ENCODE data around the gene SEMA5B. TPM values are rescaled to one million over a fixed set of nuclear protein-coding genes. Genes with fewer than 3 reads are reported as not detected.

The SEMA5B gene
- total and polyA plus RNA-seq, 4 donors = 0.20 to 1.1 (median 0.23) TPM

GRCh38 chr3:123039178-123039577 is 11.6 kb upstream of the SEMA5B start:
- Histone ChIP-seq H3K36me3 (ENCODE audit: control insufficient read depth in 4 of 4, insufficient read depth in 3 of 4, low read depth in 1 of 4, low read length in 3 of 4) (no peaks in the 10 kb centered on the region), H3K9ac (ENCODE audit: low read depth in 1 of 2, low read length in 2 of 2) (no peak overlapping the region), H3K27ac (ENCODE audit: low read depth in 1 of 2, low read length in 2 of 2) (no peak overlapping the region), H3K27me3 (ENCODE audit: control insufficient read depth in 4 of 4, insufficient read depth in 4 of 4, low read length in 3 of 4) (no peaks in the 10 kb centered on the region), H3K9me3 (ENCODE audit: control insufficient read depth in 4 of 4, low read length in 3 of 4) (no peaks in the 10 kb centered on the region), H3K4me3 (ENCODE audit: low read depth in 1 of 3, low read length in 3 of 3) (no peak overlapping the region), H3K4me1 (ENCODE audit: control insufficient read depth in 4 of 4, insufficient read depth in 4 of 4, low read length in 3 of 4) (peaks cover 0 to 6% (median 3%) of the 10 kb centered on the region in 4 donors)
- WGBS = 66% methylated on average over 3 of the region's 3 CpGs
- DNase-seq (ENCODE audit: low spot score) = no peak
- TF ChIP-seq TAF1 (conservative IDR thresholded peaks at IDR 0.05) = no peak
- TF ChIP-seq, protein P1, sequence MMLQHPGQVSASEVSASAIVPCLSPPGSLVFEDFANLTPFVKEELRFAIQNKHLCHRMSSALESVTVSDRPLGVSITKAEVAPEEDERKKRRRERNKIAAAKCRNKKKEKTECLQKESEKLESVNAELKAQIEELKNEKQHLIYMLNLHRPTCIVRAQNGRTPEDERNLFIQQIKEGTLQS (IDR thresholded peaks at IDR 0.05) = no peak
- peak in 1 of 2 donors; percentile 35 for TF ChIP-seq RXRA (IDR thresholded peaks at IDR 0.05)
- TF ChIP-seq FOXA2 (IDR thresholded peaks at IDR 0.05) = no peak
- TF ChIP-seq NR2F2 (IDR thresholded peaks at IDR 0.05) = no peak
- peak in 1 of 2 donors; percentile 27 for TF ChIP-seq HNF4A (conservative IDR thresholded peaks at IDR 0.05)

GRCh38 chr3:123038751-123039150 is 11.2 kb upstream of the SEMA5B start:
- no peak for DNase-seq (ENCODE audit: low spot score)
- Histone ChIP-seq H3K27me3 (ENCODE audit: control insufficient read depth in 4 of 4, insufficient read depth in 4 of 4, low read length in 3 of 4) (no peaks in the 10 kb centered on the region), H3K27ac (ENCODE audit: low read depth in 1 of 2, low read length in 2 of 2) (no peak overlapping the region), H3K4me3 (ENCODE audit: low read depth in 1 of 3, low read length in 3 of 3) (no peak overlapping the region), H3K9me3 (ENCODE audit: control insufficient read depth in 4 of 4, low read length in 3 of 4) (no peaks in the 10 kb centered on the region), H3K36me3 (ENCODE audit: control insufficient read depth in 4 of 4, insufficient read depth in 3 of 4, low read depth in 1 of 4, low read length in 3 of 4) (no peaks in the 10 kb centered on the region), H3K9ac (ENCODE audit: low read depth in 1 of 2, low read length in 2 of 2) (no peak overlapping the region), H3K4me1 (ENCODE audit: control insufficient read depth in 4 of 4, insufficient read depth in 4 of 4, low read length in 3 of 4) (peaks cover 0 to 6% (median 3%) of the 10 kb centered on the region in 4 donors)
- TF ChIP-seq HNF4A (conservative IDR thresholded peaks at IDR 0.05) = no peak
- no peak for TF ChIP-seq FOXA1 (IDR thresholded peaks at IDR 0.05)
- no peak for TF ChIP-seq EGR1 (IDR thresholded peaks at IDR 0.05; ENCODE audit: low read depth in 2 of 2)
- TF ChIP-seq SP1 (IDR thresholded peaks at IDR 0.05) = no peak

DNA sequence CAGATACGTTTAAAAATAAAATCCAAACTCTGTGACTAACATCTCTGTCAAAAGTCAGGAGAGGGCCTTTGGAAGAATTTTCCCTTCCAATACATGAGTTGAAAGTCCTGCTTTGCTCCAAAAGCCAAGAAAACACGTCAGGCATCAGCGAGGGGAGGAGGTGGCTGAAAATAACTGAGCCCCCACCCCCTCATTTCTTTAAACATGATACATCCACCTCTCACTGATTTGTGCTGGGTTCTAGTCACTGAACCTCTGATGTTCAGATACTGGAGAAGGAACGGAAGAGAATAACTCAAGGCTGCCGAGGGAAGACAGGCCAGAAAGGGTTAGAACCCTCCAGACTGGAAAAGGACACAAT is 9.4 kb upstream of the SEMA5B start:
- TF ChIP-seq YY1 (IDR thresholded peaks at IDR 0.05) = no peak
- TF ChIP-seq EGR1 (IDR thresholded peaks at IDR 0.05; ENCODE audit: low read depth in 2 of 2) = no peak
- no peak for TF ChIP-seq FOXA1 (IDR thresholded peaks at IDR 0.05)
- no peak for TF ChIP-seq RAD21 (IDR thresholded peaks at IDR 0.05)
- TF ChIP-seq GABPA (IDR thresholded peaks at IDR 0.05 in 1 of 2, conservative IDR thresholded peaks at IDR 0.05 in 1 of 2) = no peak
- no peak for TF ChIP-seq RXRA (IDR thresholded peaks at IDR 0.05)
- TF ChIP-seq, protein P2, sequence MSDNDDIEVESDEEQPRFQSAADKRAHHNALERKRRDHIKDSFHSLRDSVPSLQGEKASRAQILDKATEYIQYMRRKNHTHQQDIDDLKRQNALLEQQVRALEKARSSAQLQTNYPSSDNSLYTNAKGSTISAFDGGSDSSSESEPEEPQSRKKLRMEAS (IDR thresholded peaks at IDR 0.05) = no peak
- TF ChIP-seq TAF1 (conservative IDR thresholded peaks at IDR 0.05) = no peak
- no peak for TF ChIP-seq SP1 (IDR thresholded peaks at IDR 0.05)
- TF ChIP-seq JUND (IDR thresholded peaks at IDR 0.05) = no peak
- TF ChIP-seq FOXA2 (IDR thresholded peaks at IDR 0.05) = no peak
- TF ChIP-seq ZBTB33 (IDR thresholded peaks at IDR 0.05) = no peak
- no peak for TF ChIP-seq HNF4A (conservative IDR thresholded peaks at IDR 0.05)
- TF ChIP-seq, protein P3, sequence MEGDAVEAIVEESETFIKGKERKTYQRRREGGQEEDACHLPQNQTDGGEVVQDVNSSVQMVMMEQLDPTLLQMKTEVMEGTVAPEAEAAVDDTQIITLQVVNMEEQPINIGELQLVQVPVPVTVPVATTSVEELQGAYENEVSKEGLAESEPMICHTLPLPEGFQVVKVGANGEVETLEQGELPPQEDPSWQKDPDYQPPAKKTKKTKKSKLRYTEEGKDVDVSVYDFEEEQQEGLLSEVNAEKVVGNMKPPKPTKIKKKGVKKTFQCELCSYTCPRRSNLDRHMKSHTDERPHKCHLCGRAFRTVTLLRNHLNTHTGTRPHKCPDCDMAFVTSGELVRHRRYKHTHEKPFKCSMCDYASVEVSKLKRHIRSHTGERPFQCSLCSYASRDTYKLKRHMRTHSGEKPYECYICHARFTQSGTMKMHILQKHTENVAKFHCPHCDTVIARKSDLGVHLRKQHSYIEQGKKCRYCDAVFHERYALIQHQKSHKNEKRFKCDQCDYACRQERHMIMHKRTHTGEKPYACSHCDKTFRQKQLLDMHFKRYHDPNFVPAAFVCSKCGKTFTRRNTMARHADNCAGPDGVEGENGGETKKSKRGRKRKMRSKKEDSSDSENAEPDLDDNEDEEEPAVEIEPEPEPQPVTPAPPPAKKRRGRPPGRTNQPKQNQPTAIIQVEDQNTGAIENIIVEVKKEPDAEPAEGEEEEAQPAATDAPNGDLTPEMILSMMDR (IDR thresholded peaks at IDR 0.05; ENCODE audit: low read depth, low read length, missing input control) = no peak
- TF ChIP-seq, protein P1 (IDR thresholded peaks at IDR 0.05) = no peak
- H3K27me3 ChIP-seq (ENCODE audit: control insufficient read depth in 4 of 4, insufficient read depth in 4 of 4, low read length in 3 of 4) = no peaks in the 10 kb centered on the region
- H3K9me3 ChIP-seq (ENCODE audit: control insufficient read depth in 4 of 4, low read length in 3 of 4) = no peaks in the 10 kb centered on the region
- no peak for DNase-seq (ENCODE audit: low spot score)
- WGBS = 80% methylated on average over 5 of the region's 5 CpGs
- no peak overlapping the region for H3K4me3 ChIP-seq (ENCODE audit: low read depth in 1 of 3, low read length in 3 of 3)
- peaks cover 0 to 6% (median 3%) of the 10 kb centered on the region in 4 donors for H3K4me1 ChIP-seq (ENCODE audit: control insufficient read depth in 4 of 4, insufficient read depth in 4 of 4, low read length in 3 of 4)
- H3K36me3 ChIP-seq (ENCODE audit: control insufficient read depth in 4 of 4, insufficient read depth in 3 of 4, low read depth in 1 of 4, low read length in 3 of 4) = no peaks in the 10 kb centered on the region
- H3K27ac ChIP-seq (ENCODE audit: low read depth in 1 of 2, low read length in 2 of 2) = no peak overlapping the region
- no peak overlapping the region for H3K9ac ChIP-seq (ENCODE audit: low read depth in 1 of 2, low read length in 2 of 2)

All from liver (tissue), 9 donors.